A549 (cell line): ENCODE measurements around the gene MAPRE3. TPM values are rescaled to one million over a fixed set of nuclear protein-coding genes. Genes with fewer than 3 reads are reported as not detected.

Source experiments
- ATAC-seq, 2 experiments: fragments of 200-7000 bp in 1 of 2; fragments of >200 bp in 1 of 2; cut with Nextera tagmentation in 1 of 2; cut with Tn5 transposase in 1 of 2; 3 replicates each; pipeline versions ENCODE4 v1.8.0 to v1.9.1; 2018 to 2020; ENCODE audit warnings: mild to moderate bottlenecking in 1 of 2, moderate library complexity in 1 of 2
- CTCF ChIA-PET: fragments of 300-600 bp; sonication (Branson Sonifier 250); formaldehyde crosslinking; extraction: SDS; loops from one replicate; lab custom pipeline; 2021; ENCODE audit warnings: antibody characterized with exemption, inconsistent platforms; lab: Yijun Ruan, JAX
- POLR2A ChIA-PET: fragments of 350-600 bp; formaldehyde crosslinking; extraction: SDS; loops from one replicate; lab custom pipeline; 2021; ENCODE audit warnings: antibody characterized with exemption, inconsistent platforms; lab: Yijun Ruan, JAX
- DNase-seq, 2 experiments: peaks; one replicate each; pipeline versions ENCODE4 v3.0.0 to v3.0.0-alpha.2; 2011 to 2016; ENCODE audit warnings: low read depth in 1 of 2, low spot score in 1 of 2
- FAIRE-seq: peaks from 2 replicates; lab custom pipeline; 2011; peaks lifted over from hg19 to GRCh38; lab: Jason Lieb, UNC
- H3K27ac ChIP-seq, 2 experiments: fragments of >200 bp; sonication (Bioruptor Twin); formaldehyde crosslinking; 3 replicates each; pipeline ENCODE4 v1.5.1; 2016 to 2017
- H3K4me1 ChIP-seq: fragments of >200 bp; sonication (Bioruptor Twin); formaldehyde crosslinking; 3 replicates; pipeline ENCODE4 v1.6.1; 2016
- H3K4me2 ChIP-seq: fragments of >200 bp; sonication (Bioruptor Twin); formaldehyde crosslinking; 3 replicates; pipeline ENCODE4 v1.6.1; 2016
- H3K4me3 ChIP-seq: fragments of >200 bp; sonication (Bioruptor Twin); formaldehyde crosslinking; 3 replicates; pipeline ENCODE4 v1.5.1; 2016
- H3K9me3 ChIP-seq: fragments of >200 bp; sonication (Bioruptor Twin); formaldehyde crosslinking; 3 replicates; pipeline ENCODE4 v1.6.1; 2016
- ATOH8 ChIP-seq: fragments of 250-450 bp; sonication (Bioruptor Pico); IDR thresholded peaks from 2 replicates; pipeline ENCODE4 v1.5.0; 2020; ENCODE audit warnings: low read depth, mild to moderate bottlenecking, moderate library complexity
- CBX2 ChIP-seq: fragments of 200-600 bp; sonication (generic); IDR thresholded peaks from 2 replicates; pipeline ENCODE4 v1.6.1; 2016; ENCODE audit warnings: low read depth, mild to moderate bottlenecking, borderline replicate concordance
- CBX8 ChIP-seq: fragments of 200-600 bp; sonication (generic); IDR thresholded peaks from 2 replicates; pipeline ENCODE4 v1.6.1; 2016
- CHD2 ChIP-seq: fragments of 150-350 bp; IDR thresholded peaks from 2 replicates; pipeline ENCODE4 v1.6.1; 2014; ENCODE audit warnings: low read length; ENCODE audit not compliant: partially characterized antibody
- CHD4 ChIP-seq: fragments of 200-600 bp; sonication (generic); IDR thresholded peaks from 2 replicates; pipeline ENCODE4 v1.6.1; 2016; ENCODE audit warnings: antibody characterized with exemption, mild to moderate bottlenecking, borderline replicate concordance
- HEYL ChIP-seq: fragments of 250-450 bp; sonication (Bioruptor Pico); IDR thresholded peaks from 2 replicates; pipeline ENCODE4 v1.8.0; 2021; ENCODE audit warnings: mild to moderate bottlenecking, moderate library complexity
- JUNB ChIP-seq: fragments of >200 bp; sonication (Bioruptor Twin); formaldehyde crosslinking; IDR thresholded peaks from 2 replicates; pipeline ENCODE4 v1.6.1; 2016
- KDM5A ChIP-seq: fragments of 200-600 bp; sonication (generic); IDR thresholded peaks from 2 replicates; pipeline ENCODE4 v1.6.1; 2016; ENCODE audit warnings: antibody characterized with exemption, mild to moderate bottlenecking
- MAFK ChIP-seq: fragments of 450-650 bp; IDR thresholded peaks from 2 replicates; pipeline ENCODE4 v1.6.1; 2014; ENCODE audit not compliant: partially characterized antibody
- MYC ChIP-seq: IDR thresholded peaks from 2 replicates; pipeline ENCODE4 v1.6.1; 2012; ENCODE audit warnings: mild to moderate bottlenecking, inconsistent platforms, low read length, improper control_type of control experiment, borderline replicate concordance
- NR3C1 ChIP-seq: fragments of >200 bp; sonication (Bioruptor Twin); formaldehyde crosslinking; IDR thresholded peaks from 3 replicates; pipeline ENCODE4 v1.6.1; 2017
- PBX3 ChIP-seq: IDR thresholded peaks from 2 replicates; pipeline ENCODE4 v1.6.1; 2012
- POLR2A ChIP-seq: IDR thresholded peaks from 2 replicates; pipeline ENCODE4 v1.6.1; 2012; ENCODE audit warnings: mild to moderate bottlenecking, low read length
- RAD21 ChIP-seq, 2 experiments: fragments of >200 bp in 1 of 2; sonication (Bioruptor Twin) in 1 of 2; formaldehyde crosslinking in 1 of 2; IDR thresholded peaks in 1 of 2; conservative IDR thresholded peaks in 1 of 2; 2 replicates in 1 of 2; 3 replicates in 1 of 2; pipeline ENCODE4 v1.6.1; 2012 to 2018; ENCODE audit warnings: inconsistent platforms in 1 of 2
- RARB ChIP-seq: fragments of 250-450 bp; sonication (Bioruptor Pico); IDR thresholded peaks from 2 replicates; pipeline ENCODE4 v1.8.0; 2021; ENCODE audit warnings: mild to moderate bottlenecking, moderate library complexity
- RFX5 ChIP-seq: fragments of 450-650 bp; IDR thresholded peaks from 2 replicates; pipeline ENCODE4 v1.7.1; 2014; ENCODE audit warnings: antibody characterized with exemption, mild to moderate bottlenecking, moderate library complexity
- RNF2 ChIP-seq: fragments of 200-600 bp; sonication (generic); IDR thresholded peaks from 2 replicates; pipeline ENCODE4 v1.6.1; 2016; ENCODE audit warnings: low read depth, mild to moderate bottlenecking, antibody characterized with exemption, moderate library complexity, borderline replicate concordance
- SREBF2 ChIP-seq: fragments of 450-650 bp; IDR thresholded peaks from 2 replicates; pipeline ENCODE4 v1.6.1; 2014; ENCODE audit warnings: mild to moderate bottlenecking, moderate library complexity
- TFCP2L1 ChIP-seq: fragments of 250-450 bp; sonication (Bioruptor Pico); IDR thresholded peaks from 2 replicates; pipeline ENCODE4 v1.5.0; 2021; ENCODE audit warnings: mild to moderate bottlenecking
- USF2 ChIP-seq: fragments of 450-650 bp; IDR thresholded peaks from 2 replicates; pipeline ENCODE4 v1.6.1; 2014; ENCODE audit warnings: antibody characterized with exemption
- ZC3H11A ChIP-seq: fragments of 450-650 bp; IDR thresholded peaks from 2 replicates; pipeline ENCODE4 v1.6.1; 2014; ENCODE audit warnings: antibody characterized with exemption, mild to moderate bottlenecking
- ZFP36 ChIP-seq: fragments of 450-650 bp; IDR thresholded peaks from 2 replicates; pipeline ENCODE4 v1.6.1; 2014; ENCODE audit warnings: borderline replicate concordance; ENCODE audit not compliant: partially characterized antibody
- WGBS: methylation state at CpG from one replicate; pipeline ENCODE4 v1.1.6; 2017; ENCODE audit errors: missing lambda C conversion rate; 5-methylcytosine and 5-hydroxymethylcytosine counted together
- polyA plus RNA-seq, 4 experiments: library from polyadenylated mRNA; depleted of rRNA in 3 of 4; stranded (reverse); fragments of >200 nt; fragmentation: RNase III in 1 of 4; extraction: RNeasy Plus Mini Kit Qiagen cat#74134 plus additional on column Dnase treatment in 1 of 4; gene quantifications; 2 replicates in 3 of 4; 3 replicates in 1 of 4; pipeline ENCODE4 v1.2.3, GENCODE V29; 2011 to 2017

The MAPRE3 gene
- polyA plus RNA-seq, 2 of the 4 experiments (the other 2 are of a cell fraction): 12.1 to 21.5 TPM

- no peak for TF ChIP-seq PBX3
- TF ChIP-seq MYC: no peak
- TF ChIP-seq ZC3H11A: no peak
- TF ChIP-seq RFX5: no peak
- no peak for TF ChIP-seq POLR2A
Observed at GRCh38 chr2:26957534-26957933, 12.9 kb upstream of the MAPRE3 start (continued).

- TF ChIP-seq RARB (CRISPR knock-in tag) (no peak), RNF2 (no peak), CHD2 (no peak), CBX2 (no peak), KDM5A (no peak), ZFP36 (no peak), CBX8 (no peak), RAD21 (conservative IDR thresholded peaks at IDR 0.05 in 1 of 2, IDR thresholded peaks at IDR 0.05 in 1 of 2) (no peak), ATOH8 (CRISPR knock-in tag) (no peak)
- H3K9me3 ChIP-seq: no peaks in the 10 kb centered on the region
- ChIA-PET POLR2A (no interaction called here), CTCF (interaction anchor here (0.6 to 34.5 kb wide), 11 partner anchors 8 to 545 kb away, joined by 3 to 758 read pairs (median 52); partner anchors contain the start of genes DPYSL5, KHK and MAPRE3)
- ATAC-seq (no peak), DNase-seq (no peak), FAIRE-seq (no peak)
- H3K27ac ChIP-seq: no peak overlapping the region
- H3K4me3 ChIP-seq: no peak overlapping the region
- H3K4me1 ChIP-seq: 0 out of 3 replicates have a peak, but pooled peaks cover 3% of the 10 kb centered on the region
- 64% methylated on average over 2 of the region's 2 CpGs for WGBS
- H3K4me2 ChIP-seq: no peak overlapping the region
Observed at GRCh38 chr2:26959331-26959730, 11.1 kb upstream of the MAPRE3 start.

GRCh38 chr2:26964446-26965130 lies 5.8 kb upstream of the MAPRE3 start:
- POLR2A ChIA-PET: no interaction called here
- no peak for DNase-seq
- H3K9me3 ChIP-seq: no peaks in the 10 kb centered on the region
- TF ChIP-seq NR3C1 (no peak), CHD4 (no peak), MAFK (peak; percentile 68)
- TF ChIP-seq, all 56 proteins: peak for 1
- 71% methylated on average over 3 of the region's 3 CpGs for WGBS
- Histone ChIP-seq H3K4me2 (no peak overlapping the region), H3K27ac (no peak overlapping the region), H3K4me3 (no peak overlapping the region), H3K4me1 (peaks cover 12% of the 10 kb centered on the region; the same call in 2 of the 3 replicates)
- FAIRE-seq: no peak
- no peak for ATAC-seq
- CTCF ChIA-PET: interaction anchor here (0.6 to 34.5 kb wide), 11 partner anchors 11 to 119 kb away, joined by 3 to 758 read pairs (median 42); partner anchors contain the start of genes DPYSL5 and KHK

GRCh38 chr2:26968001-26968400 lies 2.4 kb upstream of the MAPRE3 start:
- DNase-seq: no peak
- Histone ChIP-seq H3K27ac (no peak overlapping the region), H3K4me1 (peaks cover 26% of the 10 kb centered on the region), H3K4me3 (no peak overlapping the region), H3K4me2 (no peak overlapping the region), H3K9me3 (no peaks in the 10 kb centered on the region)
- TF ChIP-seq RNF2 (no peak), TFCP2L1 (CRISPR knock-in tag) (no peak), JUNB (no peak), USF2 (no peak), HEYL (CRISPR knock-in tag) (no peak), SREBF2 (no peak)
- no peak for FAIRE-seq
- ChIA-PET POLR2A (interaction anchor here (1.2 to 1.4 kb wide), 3 partner anchors 9 to 84 kb away, joined by 3 read pairs; partner anchors contain the start of gene AGBL5), CTCF (interaction anchor here (0.6 to 21.6 kb wide), 19 partner anchors 8 to 335 kb away, joined by 3 to 758 read pairs (median 4); partner anchors contain the start of gene KHK)
- ATAC-seq: no peak
- 35% methylated on average over 3 of the region's 3 CpGs for WGBS
